ENCODE data around the gene CDH22. TPM values are rescaled to one million over a fixed set of nuclear protein-coding genes. Genes with fewer than 3 reads are reported as not detected.

The CDH22 gene
- total and polyA plus RNA-seq, 4 experiments from 2014 or later: not detected

- Mint-ChIP-seq H3K4me3 (no peak overlapping the region), H3K9me3 (no peaks in the 10 kb centered on the region), H3K27ac (no peak overlapping the region), H3K4me1 (peaks cover 0 to 13% (median under 1%) of the 10 kb centered on the region in 4 donors), H3K27me3 (peaks cover 62 to 64% of the 10 kb centered on the region in 2 donors), H3K36me3 (no peaks in the 10 kb centered on the region)
- Histone ChIP-seq H3K27me3 (ENCODE audit: insufficient read depth, low read length) (peaks cover 61% of the 10 kb centered on the region), H3K9me3 (ENCODE audit: control insufficient read depth in 1 of 2, low read length in 2 of 2) (no peaks in the 10 kb centered on the region), H3K4me3 (ENCODE audit: low read length in 2 of 2) (no peak overlapping the region), H3K36me3 (ENCODE audit: insufficient read depth, low read length) (no peaks in the 10 kb centered on the region), H3K27ac (ENCODE audit: low read depth, low read length) (no peak overlapping the region), H3K4me1 (ENCODE audit: insufficient read depth, low read length) (peaks cover 6% of the 10 kb centered on the region)
- no peak for DNase-seq
- ChIA-PET POLR2A (ENCODE audit: partially characterized antibody) (no interaction called here), CTCF (ENCODE audit: partially characterized antibody) (no interaction called here)
- intact Hi-C loops (cut with micrococcal nuclease): no loop called here
Measured at GRCh38 chr20:46250772-46251171, 57.5 kb downstream of the CDH22 start.

GRCh38 chr20:46249671-46250070, 58.6 kb downstream of the CDH22 start:
- no peaks in the 10 kb centered on the region for H3K9me3 ChIP-seq (ENCODE audit: control insufficient read depth in 1 of 2, low read length in 2 of 2)
- H3K27ac ChIP-seq (ENCODE audit: low read depth, low read length): no peak overlapping the region
- Mint-ChIP-seq H3K9me3 (no peaks in the 10 kb centered on the region), H3K27me3 (peaks cover 65 to 72% of the 10 kb centered on the region in 2 donors), H3K4me1 (peaks cover 0 to 11% (median under 1%) of the 10 kb centered on the region in 4 donors), H3K4me3 (no peak overlapping the region), H3K36me3 (no peaks in the 10 kb centered on the region), H3K27ac (no peak overlapping the region)
- ChIA-PET POLR2A (ENCODE audit: partially characterized antibody) (no interaction called here), CTCF (ENCODE audit: partially characterized antibody) (no interaction called here)
- H3K4me3 ChIP-seq (ENCODE audit: low read length in 2 of 2): no peak overlapping the region
- H3K4me1 ChIP-seq (ENCODE audit: insufficient read depth, low read length): peaks cover 6% of the 10 kb centered on the region
- peaks cover 61% of the 10 kb centered on the region for H3K27me3 ChIP-seq (ENCODE audit: insufficient read depth, low read length)
- intact Hi-C loops (cut with micrococcal nuclease): no loop called here
- H3K36me3 ChIP-seq (ENCODE audit: insufficient read depth, low read length): no peaks in the 10 kb centered on the region
- DNase-seq: no peak

- Histone ChIP-seq H3K27me3 (ENCODE audit: insufficient read depth, low read length) (peaks cover 39% of the 10 kb centered on the region), H3K27ac (ENCODE audit: low read depth, low read length) (no peak overlapping the region), H3K4me1 (ENCODE audit: insufficient read depth, low read length) (peaks cover 6% of the 10 kb centered on the region), H3K36me3 (ENCODE audit: insufficient read depth, low read length) (no peaks in the 10 kb centered on the region), H3K4me3 (ENCODE audit: low read length in 2 of 2) (no peak overlapping the region), H3K9me3 (ENCODE audit: control insufficient read depth in 1 of 2, low read length in 2 of 2) (no peaks in the 10 kb centered on the region)
- CTCF ChIA-PET (ENCODE audit: partially characterized antibody): no interaction called here
- POLR2A ChIA-PET (ENCODE audit: partially characterized antibody): no interaction called here
- peak overlapping the region in 1 of 7 donors; percentile 42 for H3K27ac Mint-ChIP-seq
- no peaks in the 10 kb centered on the region for H3K36me3 Mint-ChIP-seq
- H3K4me1 Mint-ChIP-seq: peaks cover 0 to 9% (median under 1%) of the 10 kb centered on the region in 4 donors
- DNase-seq: peak in 3 of 5 donors; percentile 6 to 24 (median 12)
- H3K27me3 Mint-ChIP-seq: peaks cover 44 to 59% of the 10 kb centered on the region in 2 donors
- peak overlapping the region in 2 of 8 donors; percentile 32 to 53 for H3K4me3 Mint-ChIP-seq
- intact Hi-C loops (cut with micrococcal nuclease): no loop called here
- no peaks in the 10 kb centered on the region for H3K9me3 Mint-ChIP-seq
Measured at GRCh38 chr20:46246559-46246958, 61.7 kb downstream of the CDH22 start.

- Mint-ChIP-seq H3K9me3 (peaks cover 0 to 2% (median 0%) of the 10 kb centered on the region in 8 donors), H3K4me1 (peaks cover 0 to 7% (median 0%) of the 10 kb centered on the region in 4 donors), H3K4me3 (no peak overlapping the region), H3K36me3 (no peaks in the 10 kb centered on the region), H3K27ac (no peak overlapping the region), H3K27me3 (peaks cover 27 to 44% of the 10 kb centered on the region in 2 donors)
- peaks cover 6% of the 10 kb centered on the region for H3K4me1 ChIP-seq (ENCODE audit: insufficient read depth, low read length)
- no peak for DNase-seq
- ChIA-PET POLR2A (ENCODE audit: partially characterized antibody) (no interaction called here), CTCF (ENCODE audit: partially characterized antibody) (no interaction called here)
- no peak overlapping the region for H3K27ac ChIP-seq (ENCODE audit: low read depth, low read length)
- H3K27me3 ChIP-seq (ENCODE audit: insufficient read depth, low read length): peaks cover 23% of the 10 kb centered on the region
- no peak overlapping the region for H3K4me3 ChIP-seq (ENCODE audit: low read length in 2 of 2)
- H3K36me3 ChIP-seq (ENCODE audit: insufficient read depth, low read length): no peaks in the 10 kb centered on the region
- intact Hi-C loops (cut with micrococcal nuclease): no loop called here
- H3K9me3 ChIP-seq (ENCODE audit: control insufficient read depth in 1 of 2, low read length in 2 of 2): no peaks in the 10 kb centered on the region
Measured at GRCh38 chr20:46243707-46244628, 64.3 kb downstream of the CDH22 start.

GRCh38 chr20:46242390-46242789, 65.9 kb downstream of the CDH22 start:
- Mint-ChIP-seq H3K36me3 (no peaks in the 10 kb centered on the region), H3K27me3 (peaks cover 18 to 38% of the 10 kb centered on the region in 2 donors), H3K4me3 (no peak overlapping the region), H3K4me1 (peaks cover 0 to 7% (median 0%) of the 10 kb centered on the region in 4 donors), H3K27ac (no peak overlapping the region), H3K9me3 (peaks cover 0 to 4% (median 0%) of the 10 kb centered on the region in 8 donors)
- Histone ChIP-seq H3K9me3 (ENCODE audit: control insufficient read depth in 1 of 2, low read length in 2 of 2) (no peaks in the 10 kb centered on the region), H3K27me3 (ENCODE audit: insufficient read depth, low read length) (peaks cover 12% of the 10 kb centered on the region), H3K4me3 (ENCODE audit: low read length in 2 of 2) (no peak overlapping the region), H3K4me1 (ENCODE audit: insufficient read depth, low read length) (peaks cover 6% of the 10 kb centered on the region), H3K27ac (ENCODE audit: low read depth, low read length) (no peak overlapping the region), H3K36me3 (ENCODE audit: insufficient read depth, low read length) (no peaks in the 10 kb centered on the region)
- no peak for DNase-seq
- CTCF ChIA-PET (ENCODE audit: partially characterized antibody): no interaction called here
- POLR2A ChIA-PET (ENCODE audit: partially characterized antibody): no interaction called here
- intact Hi-C loops (cut with micrococcal nuclease): no loop called here

GRCh38 chr20:46240881-46241280, 67.4 kb downstream of the CDH22 start:
- no peak overlapping the region for H3K27ac ChIP-seq (ENCODE audit: low read depth, low read length)
- Mint-ChIP-seq H3K27me3 (peaks cover 9 to 30% of the 10 kb centered on the region in 2 donors), H3K9me3 (peaks cover 0 to 4% (median 0%) of the 10 kb centered on the region in 8 donors), H3K4me1 (no peaks in the 10 kb centered on the region), H3K36me3 (no peaks in the 10 kb centered on the region), H3K27ac (no peak overlapping the region), H3K4me3 (no peak overlapping the region)
- ChIA-PET CTCF (ENCODE audit: partially characterized antibody) (no interaction called here), POLR2A (ENCODE audit: partially characterized antibody) (no interaction called here)
- H3K36me3 ChIP-seq (ENCODE audit: insufficient read depth, low read length): no peaks in the 10 kb centered on the region
- no peaks in the 10 kb centered on the region for H3K4me1 ChIP-seq (ENCODE audit: insufficient read depth, low read length)
- no peak for DNase-seq
- no peak overlapping the region for H3K4me3 ChIP-seq (ENCODE audit: low read length in 2 of 2)
- no peaks in the 10 kb centered on the region for H3K27me3 ChIP-seq (ENCODE audit: insufficient read depth, low read length)
- intact Hi-C loops (cut with micrococcal nuclease): no loop called here
- no peaks in the 10 kb centered on the region for H3K9me3 ChIP-seq (ENCODE audit: control insufficient read depth in 1 of 2, low read length in 2 of 2)

GRCh38 chr20:46240065-46240464, 68.2 kb downstream of the CDH22 start:
- no peak overlapping the region for H3K27ac ChIP-seq (ENCODE audit: low read depth, low read length)
- H3K4me3 ChIP-seq (ENCODE audit: low read length in 2 of 2): no peak overlapping the region
- H3K36me3 ChIP-seq (ENCODE audit: insufficient read depth, low read length): no peaks in the 10 kb centered on the region
- Mint-ChIP-seq H3K9me3 (peaks cover 0 to 4% (median 0%) of the 10 kb centered on the region in 8 donors), H3K27me3 (peaks cover 6 to 24% of the 10 kb centered on the region in 2 donors), H3K27ac (no peak overlapping the region), H3K4me1 (no peaks in the 10 kb centered on the region), H3K36me3 (no peaks in the 10 kb centered on the region), H3K4me3 (no peak overlapping the region)
- DNase-seq: no peak
- no peaks in the 10 kb centered on the region for H3K27me3 ChIP-seq (ENCODE audit: insufficient read depth, low read length)
- no peaks in the 10 kb centered on the region for H3K9me3 ChIP-seq (ENCODE audit: control insufficient read depth in 1 of 2, low read length in 2 of 2)
- ChIA-PET CTCF (ENCODE audit: partially characterized antibody) (interaction anchor here (1.0 kb wide), 1 partner anchor 10 kb away, joined by 3 read pairs; no protein-coding TSS in a partner anchor), POLR2A (ENCODE audit: partially characterized antibody) (no interaction called here)
- intact Hi-C loops (cut with micrococcal nuclease): no loop called here
- H3K4me1 ChIP-seq (ENCODE audit: insufficient read depth, low read length): no peaks in the 10 kb centered on the region
